B cell (primary cell): ENCODE data around the gene PDZK1. TPM values are rescaled to one million over a fixed set of nuclear protein-coding genes. Genes with fewer than 3 reads are reported as not detected.

ENCODE experiments used
- ATAC-seq: fragments of 200-7000 bp; cut with Tn5 transposase; one replicate; pipeline ENCODE4 v1.10.0; 2021; ENCODE audit warnings: low read depth, mild to moderate bottlenecking, moderate number of reproducible peaks, moderate library complexity
- CTCF ChIA-PET: fragments of 350-600 bp; sonication (Branson Sonifier 250); formaldehyde crosslinking; loops from one replicate; lab custom pipeline; 2021; ENCODE audit warnings: antibody characterized with exemption, inconsistent platforms; lab: Charles Lee
- POLR2A ChIA-PET: fragments of 350-600 bp; sonication (Branson Sonifier 250); formaldehyde crosslinking; loops from one replicate; lab custom pipeline; 2021; ENCODE audit warnings: antibody characterized with exemption; lab: Charles Lee
- DNase-seq: peaks from one replicate; pipeline ENCODE4 v3.0.0; 2013
- H2AFZ ChIP-seq: 2 replicates; pipeline ENCODE4 v1.6.1; 2012; ENCODE audit warnings: mild to moderate bottlenecking, low read depth, low read length; ENCODE audit not compliant: insufficient read depth, poor library complexity, severe bottlenecking
- H3K27ac ChIP-seq, 2 donors: 1 replicate in 1 of 2; 2 replicates in 1 of 2; pipeline ENCODE4 v1.5.1; 2012 to 2013; ENCODE audit warnings: low read length in 2 of 2, mild to moderate bottlenecking in 2 of 2, moderate library complexity in 1 of 2
- H3K27me3 ChIP-seq, 4 experiments: fragments of 200-600 bp in 1 of 4; sonication (generic) in 1 of 4; replicated peaks in 1 of 4; 1 replicate in 2 of 4; 2 replicates in 2 of 4; pipeline versions ENCODE4 v1.6.1 to v1.7.0; 2013 to 2016; ENCODE audit warnings: low read length in 3 of 4, mild to moderate bottlenecking in 2 of 4, mixed read lengths in 1 of 4, moderate library complexity in 1 of 4; ENCODE audit not compliant: insufficient read depth in 4 of 4, control insufficient read depth in 3 of 4; ENCODE audit errors: control extremely low read depth in 1 of 4
- H3K36me3 ChIP-seq, 2 experiments: replicated peaks in 1 of 2; 1 replicate in 1 of 2; 2 replicates in 1 of 2; pipeline versions ENCODE4 v1.6.1 to v1.7.1; 2013; ENCODE audit warnings: low read length in 1 of 2; ENCODE audit not compliant: insufficient read depth in 2 of 2, control insufficient read depth in 1 of 2; ENCODE audit errors: control extremely low read depth in 1 of 2, extremely low read depth in 1 of 2
- H3K4me1 ChIP-seq, 2 donors: fragments of 200-600 bp in 1 of 2; sonication (generic) in 1 of 2; 1 replicate in 1 of 2; 2 replicates in 1 of 2; pipeline versions ENCODE4 v1.5.1 to v1.6.1; 2013 to 2017; ENCODE audit warnings: low read length in 2 of 2; ENCODE audit not compliant: control insufficient read depth in 2 of 2, insufficient read depth in 2 of 2
- H3K4me2 ChIP-seq: replicated peaks from 2 replicates; pipeline ENCODE3; 2012; ENCODE audit warnings: mild to moderate bottlenecking, low read depth, low read length; ENCODE audit not compliant: poor library complexity, severe bottlenecking
- H3K4me3 ChIP-seq, 5 experiments: fragments of 200-600 bp in 1 of 5; sonication (generic) in 1 of 5; 1 replicate in 3 of 5; 2 replicates in 2 of 5; pipeline versions ENCODE4 v1.5.1 to v1.7.0; 2011 to 2016; ENCODE audit warnings: low read length in 4 of 5, mild to moderate bottlenecking in 4 of 5, low read depth in 2 of 5, control low read depth in 1 of 5, moderate library complexity in 1 of 5; ENCODE audit not compliant: insufficient read depth in 1 of 5; ENCODE audit errors: control extremely low read depth in 1 of 5, extremely low read depth in 1 of 5
- H3K79me2 ChIP-seq: fragments of 200-600 bp; sonication (generic); one replicate; pipeline ENCODE4 v1.6.0; 2016; ENCODE audit warnings: low read length; ENCODE audit not compliant: control insufficient read depth, insufficient read depth
- H3K9ac ChIP-seq: fragments of 200-600 bp; sonication (generic); 2 replicates; pipeline ENCODE4 v1.6.1; 2017; ENCODE audit warnings: mild to moderate bottlenecking, low read length, moderate library complexity
- H3K9me3 ChIP-seq, 3 donors: one replicate each; pipeline versions ENCODE4 v1.6.1 to v1.7.1; 2013; ENCODE audit warnings: low read length in 2 of 3; ENCODE audit not compliant: control insufficient read depth in 2 of 3, insufficient read depth in 1 of 3; ENCODE audit errors: control extremely low read depth in 1 of 3
- H4K20me1 ChIP-seq: 2 replicates; pipeline ENCODE4 v1.6.0; 2012; ENCODE audit warnings: mild to moderate bottlenecking, low read length; ENCODE audit not compliant: insufficient read depth, control insufficient read depth, poor library complexity, severe bottlenecking
- H3K27ac Mint-ChIP-seq: one replicate; pipeline ENCODE4 v1.8.0; 2021; ENCODE audit warnings: mixed read lengths
- H3K27me3 Mint-ChIP-seq: one replicate; pipeline ENCODE4 v1.8.0; 2021; ENCODE audit warnings: mixed read lengths
- H3K4me1 Mint-ChIP-seq: one replicate; pipeline ENCODE4 v1.8.0; 2021; ENCODE audit warnings: mixed read lengths
- H3K4me3 Mint-ChIP-seq: one replicate; pipeline ENCODE4 v1.8.0; 2021; ENCODE audit warnings: mixed read lengths
- H3K9me3 Mint-ChIP-seq: one replicate; pipeline ENCODE4 v1.8.0; 2022; ENCODE audit warnings: mixed read lengths; ENCODE audit not compliant: insufficient read depth
- EZH2 ChIP-seq: IDR thresholded peaks from 2 replicates; pipeline ENCODE4 v1.6.1; 2012; ENCODE audit warnings: borderline replicate concordance, low read depth, mild to moderate bottlenecking, moderate library complexity, low read length; ENCODE audit not compliant: insufficient read depth, poor library complexity, severe bottlenecking
- WGBS: methylation state at CpG from one replicate; pipeline ENCODE4 v1.1.5; 2013; ENCODE audit warnings: missing lambda C conversion rate; ENCODE audit not compliant: insufficient coverage; 5-methylcytosine and 5-hydroxymethylcytosine counted together
- intact Hi-C: fragments of 100-400 bp; cut with micrococcal nuclease; formaldehyde crosslinking; loops from one replicate; pipeline ENCODE4 v1.10.0; 2022
- polyA plus RNA-seq: library from polyadenylated mRNA; depleted of rRNA; stranded (reverse); fragments of >200 nt; gene quantifications from 2 replicates; pipeline ENCODE4 v1.2.3, GENCODE V29; 2012
- total RNA-seq, 2 donors: library from RNA; stranded (reverse); fragments of 120-200 nt in 1 of 2; gene quantifications; 1 replicate in 1 of 2; 2 replicates in 1 of 2; pipeline versions ENCODE4 v1.2.3 to v1.2.4, GENCODE V29; 2013 to 2022
- TF ChIP-seq, protein P1 (sequence below): fragments of 200-600 bp; IDR thresholded peaks from one replicate; pipeline ENCODE4 v1.8.0; 2022; ENCODE audit warnings: antibody characterized with exemption, mild to moderate bottlenecking

PDZK1 gene
- total and polyA plus RNA-seq, 2 donors (not counting 1 experiment from before 2014, with no cell fraction given), result 0.34 TPM; not detected in 1

DNA sequence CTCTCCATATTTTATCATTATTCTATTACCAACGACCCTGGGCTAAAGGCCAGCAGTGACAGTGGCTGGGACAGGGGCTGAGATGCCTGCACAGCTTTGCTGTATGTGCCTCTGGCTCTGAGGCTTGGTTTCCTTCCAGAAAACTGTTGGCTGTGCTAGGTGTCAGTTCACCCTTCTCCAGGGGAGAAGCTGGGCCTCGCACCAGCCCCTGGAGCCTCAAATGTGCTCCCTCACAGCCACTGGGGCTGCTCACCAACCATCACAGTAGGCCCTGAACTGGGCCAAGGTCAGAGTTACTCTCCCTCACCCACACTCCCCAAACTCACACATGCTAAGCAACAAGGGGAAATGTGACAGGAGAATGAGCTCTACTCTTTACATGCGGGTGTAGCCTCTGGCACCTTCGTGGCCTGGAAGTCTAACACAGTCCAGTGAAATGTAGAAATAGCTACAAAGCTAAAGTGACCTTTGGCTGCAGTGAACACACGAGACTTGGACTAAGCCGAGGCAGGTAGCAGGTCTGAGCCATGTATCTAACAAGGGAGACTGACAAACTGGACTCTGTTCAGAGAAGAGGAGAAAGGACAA, 7.5 kb upstream of the PDZK1 start:
- intact Hi-C loops, result no loop called here
- Mint-ChIP-seq H3K27me3 (peaks cover under 1% of the 10 kb centered on the region), H3K9me3 (no peaks in the 10 kb centered on the region), H3K27ac (no peak overlapping the region), H3K4me1 (no peaks in the 10 kb centered on the region), H3K4me3 (no peak overlapping the region)
- DNase-seq (no peak), ATAC-seq (no peak)
- ChIA-PET POLR2A (no interaction called here), CTCF (interaction anchor here (0.6 kb wide), 1 partner anchor 12 kb away, joined by 3 read pairs; no protein-coding TSS in a partner anchor)
- Histone ChIP-seq H3K4me2 (no peak overlapping the region), H2AFZ (no peak overlapping the region), H3K79me2 (no peaks in the 10 kb centered on the region), H3K27ac (no peak overlapping the region), H3K9ac (no peak overlapping the region), H3K9me3 (no peaks in the 10 kb centered on the region), H3K4me1 (no peaks in the 10 kb centered on the region), H3K4me3 (no peak overlapping the region), H3K27me3 (no peaks in the 10 kb centered on the region), H4K20me1 (no peaks in the 10 kb centered on the region), H3K36me3 (no peaks in the 10 kb centered on the region)
- TF ChIP-seq EZH2, result no peak
- TF ChIP-seq, protein P1, sequence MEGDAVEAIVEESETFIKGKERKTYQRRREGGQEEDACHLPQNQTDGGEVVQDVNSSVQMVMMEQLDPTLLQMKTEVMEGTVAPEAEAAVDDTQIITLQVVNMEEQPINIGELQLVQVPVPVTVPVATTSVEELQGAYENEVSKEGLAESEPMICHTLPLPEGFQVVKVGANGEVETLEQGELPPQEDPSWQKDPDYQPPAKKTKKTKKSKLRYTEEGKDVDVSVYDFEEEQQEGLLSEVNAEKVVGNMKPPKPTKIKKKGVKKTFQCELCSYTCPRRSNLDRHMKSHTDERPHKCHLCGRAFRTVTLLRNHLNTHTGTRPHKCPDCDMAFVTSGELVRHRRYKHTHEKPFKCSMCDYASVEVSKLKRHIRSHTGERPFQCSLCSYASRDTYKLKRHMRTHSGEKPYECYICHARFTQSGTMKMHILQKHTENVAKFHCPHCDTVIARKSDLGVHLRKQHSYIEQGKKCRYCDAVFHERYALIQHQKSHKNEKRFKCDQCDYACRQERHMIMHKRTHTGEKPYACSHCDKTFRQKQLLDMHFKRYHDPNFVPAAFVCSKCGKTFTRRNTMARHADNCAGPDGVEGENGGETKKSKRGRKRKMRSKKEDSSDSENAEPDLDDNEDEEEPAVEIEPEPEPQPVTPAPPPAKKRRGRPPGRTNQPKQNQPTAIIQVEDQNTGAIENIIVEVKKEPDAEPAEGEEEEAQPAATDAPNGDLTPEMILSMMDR, result no peak
- WGBS, result 96% methylated on average over 5 of the region's 6 CpGs

DNA sequence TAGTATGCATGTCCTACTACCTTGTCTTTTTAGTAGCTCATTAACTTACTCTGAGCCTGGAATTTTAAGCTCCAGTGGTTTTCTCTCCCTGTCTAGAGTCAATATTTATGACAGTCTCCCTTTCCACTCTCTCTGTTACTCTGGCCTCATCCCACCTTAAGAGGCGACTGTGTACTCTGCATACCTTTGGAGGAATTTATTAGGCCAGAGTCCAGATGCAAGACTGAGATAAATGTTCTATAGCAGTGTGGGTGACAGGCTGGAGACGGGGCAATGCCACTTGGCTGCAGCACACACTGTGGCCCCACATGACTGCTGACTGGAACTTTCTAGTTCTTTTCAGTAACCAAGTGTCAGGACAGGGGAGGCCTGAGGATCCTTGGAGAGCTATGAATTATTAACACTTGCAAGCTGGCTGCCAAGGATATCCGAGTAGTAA, 4.1 kb upstream of the PDZK1 start:
- WGBS, result 100% methylated on average over 1 of the region's 3 CpGs
- H3K27ac ChIP-seq, result no peak overlapping the region
- no peak overlapping the region for H3K9ac ChIP-seq
- Mint-ChIP-seq H3K27me3 (no peaks in the 10 kb centered on the region), H3K27ac (no peak overlapping the region), H3K9me3 (no peaks in the 10 kb centered on the region), H3K4me1 (no peaks in the 10 kb centered on the region), H3K4me3 (no peak overlapping the region)
- ChIA-PET CTCF (interaction anchor here (1.3 kb wide), 1 partner anchor 9 kb away, joined by 3 read pairs; no protein-coding TSS in a partner anchor), POLR2A (no interaction called here)
- TF ChIP-seq, protein P1, result no peak
- TF ChIP-seq EZH2, result no peak
- intact Hi-C loops, result no loop called here
- no peak for ATAC-seq
- no peaks in the 10 kb centered on the region for H3K9me3 ChIP-seq
- no peak overlapping the region for H2AFZ ChIP-seq
- H3K27me3 ChIP-seq, result no peaks in the 10 kb centered on the region
- H3K79me2 ChIP-seq, result no peaks in the 10 kb centered on the region
- H3K4me2 ChIP-seq, result no peak overlapping the region
- H4K20me1 ChIP-seq, result no peaks in the 10 kb centered on the region
- H3K4me3 ChIP-seq, result no peak overlapping the region
- H3K36me3 ChIP-seq, result no peaks in the 10 kb centered on the region
- DNase-seq, result no peak
- no peaks in the 10 kb centered on the region for H3K4me1 ChIP-seq
